ENCODE results near the gene TRMT11. TPM values are rescaled to one million over a fixed set of nuclear protein-coding genes. Genes with fewer than 3 reads are reported as not detected.

Gene TRMT11
- total RNA-seq, 1 experiment from 2014 or later: 17.9 TPM

- Histone ChIP-seq H3K9ac (ENCODE audit: low read length) (no peak overlapping the region), H3K4me2 (ENCODE audit: low read length) (no peak overlapping the region), H2AFZ (ENCODE audit: low read length) (no peak overlapping the region), H3K4me1 (ENCODE audit: insufficient read depth, low read length) (peaks cover 4% of the 10 kb centered on the region; the same call in 1 of the 2 replicates), H3K9me2 (replicated peaks; ENCODE audit: low read length) (no peaks in the 10 kb centered on the region), H4K20me1 (ENCODE audit: low read length) (no peaks in the 10 kb centered on the region), H3K4me3 (ENCODE audit: low read length) (no peak overlapping the region), H3K27ac (ENCODE audit: low read length) (no peak overlapping the region), H3K27me3 (ENCODE audit: low read length) (no peaks in the 10 kb centered on the region), H3K79me2 (ENCODE audit: low read length) (peaks cover 9% of the 10 kb centered on the region), H3K9me3 (ENCODE audit: low read length) (no peaks in the 10 kb centered on the region), H3K36me3 (ENCODE audit: low read depth, low read length) (no peaks in the 10 kb centered on the region), H3F3A (ENCODE audit: low read length, unreplicated experiment) (no peaks in the 10 kb centered on the region)
- ATAC-seq (no peak), DNase-seq (no peak)
- ChIA-PET POLR2A (ENCODE audit: unreplicated experiment) (no interaction called here), CTCF (no interaction called here)
- no TSS peak for BruUV-seq (replicated peaks)
- intact Hi-C loops (cut with micrococcal nuclease): no loop called here
- TF ChIP-seq CTCF (conservative IDR thresholded peaks at IDR 0.05; ENCODE audit: low read depth, low read length): no peak
- no peak for TF ChIP-seq EZH2 (IDR thresholded peaks at IDR 0.05; ENCODE audit: low read length, unreplicated experiment)
- no peak for TF ChIP-seq EZH2phosphoT487 (IDR thresholded peaks at IDR 0.05; ENCODE audit: borderline replicate concordance, low read length)
Measured at GRCh38 chr6:125962900-125963497, 23.3 kb upstream of the TRMT11 start.

GRCh38 chr6:125963817-125964216, 22.5 kb upstream of the TRMT11 start:
- no TSS peak for BruUV-seq (replicated peaks)
- H3K9ac ChIP-seq (ENCODE audit: low read length): no peak overlapping the region
- H3K79me2 ChIP-seq (ENCODE audit: low read length): peaks cover under 1% of the 10 kb centered on the region; the same call in 1 of the 2 replicates
- intact Hi-C loops (cut with micrococcal nuclease): no loop called here
- H3K9me3 ChIP-seq (ENCODE audit: low read length): no peaks in the 10 kb centered on the region
- H2AFZ ChIP-seq (ENCODE audit: low read length): no peak overlapping the region
- no peaks in the 10 kb centered on the region for H3K9me2 ChIP-seq (replicated peaks; ENCODE audit: low read length)
- H4K20me1 ChIP-seq (ENCODE audit: low read length): no peaks in the 10 kb centered on the region
- TF ChIP-seq EZH2 (IDR thresholded peaks at IDR 0.05; ENCODE audit: low read length, unreplicated experiment) (no peak), EZH2phosphoT487 (IDR thresholded peaks at IDR 0.05; ENCODE audit: borderline replicate concordance, low read length) (no peak), CTCF (conservative IDR thresholded peaks at IDR 0.05; ENCODE audit: low read depth, low read length) (no peak)
- H3K4me2 ChIP-seq (ENCODE audit: low read length): no peak overlapping the region
- ChIA-PET CTCF (no interaction called here), POLR2A (ENCODE audit: unreplicated experiment) (no interaction called here)
- no peaks in the 10 kb centered on the region for H3K4me1 ChIP-seq (ENCODE audit: insufficient read depth, low read length)
- no peaks in the 10 kb centered on the region for H3F3A ChIP-seq (ENCODE audit: low read length, unreplicated experiment)
- H3K27me3 ChIP-seq (ENCODE audit: low read length): no peaks in the 10 kb centered on the region
- H3K36me3 ChIP-seq (ENCODE audit: low read depth, low read length): no peaks in the 10 kb centered on the region
- no peak overlapping the region for H3K4me3 ChIP-seq (ENCODE audit: low read length)
- no peak for DNase-seq
- no peak overlapping the region for H3K27ac ChIP-seq (ENCODE audit: low read length)
- ATAC-seq: no peak

GRCh38 chr6:125966569-125966968, 19.8 kb upstream of the TRMT11 start:
- H3K4me1 ChIP-seq (ENCODE audit: insufficient read depth, low read length): no peaks in the 10 kb centered on the region
- no peaks in the 10 kb centered on the region for H3K79me2 ChIP-seq (ENCODE audit: low read length)
- no peak for ATAC-seq
- H3K36me3 ChIP-seq (ENCODE audit: low read depth, low read length): no peaks in the 10 kb centered on the region
- no peak overlapping the region for H3K4me3 ChIP-seq (ENCODE audit: low read length)
- CTCF ChIA-PET: no interaction called here
- no peaks in the 10 kb centered on the region for H3K9me3 ChIP-seq (ENCODE audit: low read length)
- POLR2A ChIA-PET (ENCODE audit: unreplicated experiment): no interaction called here
- no peaks in the 10 kb centered on the region for H3K27me3 ChIP-seq (ENCODE audit: low read length)
- H2AFZ ChIP-seq (ENCODE audit: low read length): no peak overlapping the region
- TF ChIP-seq CTCF (conservative IDR thresholded peaks at IDR 0.05; ENCODE audit: low read depth, low read length) (no peak), EZH2phosphoT487 (IDR thresholded peaks at IDR 0.05; ENCODE audit: borderline replicate concordance, low read length) (no peak), EZH2 (IDR thresholded peaks at IDR 0.05; ENCODE audit: low read length, unreplicated experiment) (no peak)
- H3K27ac ChIP-seq (ENCODE audit: low read length): no peak overlapping the region
- H3F3A ChIP-seq (ENCODE audit: low read length, unreplicated experiment): no peaks in the 10 kb centered on the region
- H3K9ac ChIP-seq (ENCODE audit: low read length): no peak overlapping the region
- no peaks in the 10 kb centered on the region for H3K9me2 ChIP-seq (replicated peaks; ENCODE audit: low read length)
- BruUV-seq (replicated peaks): no TSS peak
- no peaks in the 10 kb centered on the region for H4K20me1 ChIP-seq (ENCODE audit: low read length)
- intact Hi-C loops (cut with micrococcal nuclease): no loop called here
- H3K4me2 ChIP-seq (ENCODE audit: low read length): no peak overlapping the region
- no peak for DNase-seq
